CD1c-positive myeloid dendritic cell (primary cell): ENCODE results near the gene CCDC57.

ENCODE experiments used
- DNase-seq: peaks from one replicate; pipeline ENCODE4 v3.0.0-alpha.2; 2016; ENCODE audit errors: extremely low spot score

Gene CCDC57

DNA sequence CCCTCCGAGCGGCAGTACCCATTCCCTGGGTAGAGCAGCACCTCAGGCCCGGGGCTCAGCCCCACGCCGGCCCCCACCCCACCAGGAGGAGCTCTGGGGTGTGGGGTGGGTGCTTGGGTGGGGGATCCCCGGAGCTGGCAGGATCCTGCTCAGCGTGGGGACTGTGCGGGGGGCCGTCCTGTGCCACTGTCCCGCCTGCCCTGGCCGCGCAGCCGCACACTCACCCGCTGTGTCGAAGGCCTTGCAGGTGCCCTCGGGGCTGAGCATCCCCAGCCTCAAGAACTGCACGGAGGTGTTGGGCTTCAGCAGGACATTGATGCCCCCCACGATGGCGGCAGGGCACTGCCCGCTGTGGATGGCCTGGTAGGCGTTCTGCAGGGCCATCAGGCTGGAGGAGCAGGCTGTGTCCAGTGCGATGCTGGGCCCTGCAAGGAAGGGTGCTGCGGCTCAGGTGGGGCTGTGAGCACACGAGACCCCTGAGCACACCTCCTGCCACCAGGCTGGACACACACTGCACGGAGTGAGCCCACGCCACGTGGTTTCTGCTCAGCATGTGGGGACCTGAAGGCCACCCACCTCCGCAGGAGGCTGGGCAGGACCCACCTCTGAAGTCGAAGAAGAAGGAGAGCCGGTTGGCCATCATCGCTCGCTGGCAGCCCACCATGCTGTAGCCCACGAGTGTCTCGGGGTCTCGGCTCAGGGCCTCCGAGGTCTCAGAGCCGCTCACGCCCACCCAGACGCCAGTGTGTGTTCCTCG lies 119.5 kb downstream of the CCDC57 start:
- no peak for DNase-seq

DNA sequence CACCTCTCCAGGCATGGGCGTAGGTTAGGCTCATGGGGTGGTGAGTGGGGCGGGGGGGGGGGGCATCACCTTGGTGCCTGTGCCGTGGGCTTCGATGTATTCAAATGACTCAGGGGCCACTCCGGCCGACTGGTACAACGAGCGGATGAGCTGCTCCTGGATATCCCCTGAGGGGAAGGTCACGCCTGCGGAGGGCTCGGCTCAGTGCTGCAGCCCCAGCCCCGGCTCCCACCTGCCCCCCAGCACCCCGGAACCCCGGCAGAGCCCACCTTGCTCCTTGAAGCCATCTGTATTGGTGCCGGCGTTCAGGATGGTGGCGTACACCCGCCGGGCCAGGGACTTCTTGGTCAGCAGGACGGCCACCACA lies 120.0 kb downstream of the CCDC57 start:
- DNase-seq = no peak

DNA sequence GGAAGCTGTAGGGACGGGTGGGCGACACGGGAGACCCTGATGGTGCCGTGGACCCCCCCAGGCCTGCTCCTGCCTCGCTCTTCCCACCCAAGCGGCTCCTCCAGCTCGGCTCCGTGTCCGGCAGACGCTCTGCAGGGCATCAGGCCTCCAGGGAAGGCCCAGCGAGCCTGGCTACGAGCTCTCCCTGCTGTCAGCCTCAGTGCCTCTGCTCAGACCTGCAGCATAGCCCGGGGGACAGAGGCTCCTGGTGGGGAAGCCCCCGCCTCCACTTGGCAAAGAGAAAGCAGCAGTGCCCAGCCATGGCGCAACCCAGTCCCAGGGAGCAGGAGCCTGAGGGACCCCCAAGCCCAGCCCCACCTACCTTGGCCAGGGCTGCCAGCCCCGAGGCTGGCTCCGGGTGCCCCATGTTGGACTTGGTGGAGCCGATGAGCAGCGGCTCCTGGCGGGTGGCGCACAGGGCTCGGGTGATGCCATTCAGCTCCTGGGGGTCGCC lies 120.5 kb downstream of the CCDC57 start:
- no peak for DNase-seq

DNA sequence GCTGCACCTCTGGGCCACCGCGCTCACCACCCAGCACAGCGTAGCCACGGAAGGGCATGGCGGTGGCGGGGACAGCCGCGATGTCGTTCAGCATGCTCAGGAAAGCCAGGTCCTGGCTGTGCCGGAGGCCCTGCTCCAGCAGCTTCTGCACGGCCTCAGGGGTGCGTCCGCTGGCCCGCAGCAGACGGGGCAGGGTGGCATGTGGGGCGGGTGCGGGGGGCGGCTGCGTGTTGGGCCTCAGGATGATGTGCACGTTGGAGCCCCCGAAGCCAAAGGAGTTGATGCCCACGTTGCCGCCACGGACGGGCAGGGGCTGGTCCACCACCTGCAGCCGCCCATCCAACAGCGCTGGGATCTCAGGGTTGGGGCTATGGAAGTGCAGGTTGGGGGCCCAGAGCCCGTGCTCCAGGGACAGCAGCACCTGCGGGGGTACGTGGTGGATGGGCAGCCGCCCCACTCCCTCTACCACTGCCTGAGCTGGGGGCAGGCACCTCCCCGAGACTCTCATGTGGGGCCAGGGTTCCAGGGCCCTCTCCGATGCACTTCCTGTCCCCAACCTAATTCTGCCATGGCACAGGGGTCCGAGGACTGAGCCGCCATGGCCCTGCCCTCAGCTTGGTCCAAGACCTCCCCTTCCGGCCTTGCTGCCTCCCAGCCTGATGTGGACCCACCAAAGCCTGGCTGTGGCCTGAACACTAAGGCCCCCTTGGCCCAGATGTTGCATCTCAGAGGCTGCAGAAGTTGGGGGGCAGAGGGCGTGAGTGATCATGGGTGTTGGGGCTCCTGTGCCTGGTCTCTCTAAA lies 121.2 kb downstream of the CCDC57 start:
- DNase-seq = no peak

DNA sequence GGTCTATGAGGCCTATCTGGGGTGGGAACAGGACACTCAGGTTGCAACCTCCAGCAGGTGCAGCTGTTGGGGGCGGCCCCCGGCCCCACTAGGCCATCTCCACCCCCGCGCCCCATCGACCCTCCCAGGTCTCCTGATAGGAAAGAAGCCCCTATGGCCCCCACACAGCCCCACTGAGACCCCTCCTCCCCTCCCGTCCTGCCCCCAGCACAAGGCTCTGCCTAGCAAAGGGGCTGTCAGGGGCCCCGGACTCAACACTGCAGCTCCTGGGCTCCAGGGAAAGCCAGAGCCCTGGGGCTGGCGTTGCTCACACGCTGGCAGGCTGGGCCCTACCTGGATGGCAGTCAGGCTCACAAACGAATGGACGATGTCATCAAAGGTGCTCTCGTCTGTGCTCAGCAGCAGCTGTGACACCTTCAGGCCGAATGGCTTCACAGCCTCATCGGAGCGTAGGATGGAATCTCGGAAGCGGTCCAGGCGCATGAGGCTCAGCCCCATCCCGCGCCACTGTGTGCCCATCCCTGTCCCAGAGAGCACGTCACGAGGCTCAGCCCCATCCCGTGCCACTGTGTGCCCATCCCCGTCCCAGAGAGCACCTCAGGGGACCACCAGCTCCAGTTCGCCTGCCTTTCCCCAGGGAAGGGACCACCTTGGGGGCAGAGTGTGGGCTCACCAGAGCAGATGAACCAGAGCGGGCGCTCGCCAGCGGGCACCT lies 121.9 kb downstream of the CCDC57 start:
- DNase-seq = no peak

DNA sequence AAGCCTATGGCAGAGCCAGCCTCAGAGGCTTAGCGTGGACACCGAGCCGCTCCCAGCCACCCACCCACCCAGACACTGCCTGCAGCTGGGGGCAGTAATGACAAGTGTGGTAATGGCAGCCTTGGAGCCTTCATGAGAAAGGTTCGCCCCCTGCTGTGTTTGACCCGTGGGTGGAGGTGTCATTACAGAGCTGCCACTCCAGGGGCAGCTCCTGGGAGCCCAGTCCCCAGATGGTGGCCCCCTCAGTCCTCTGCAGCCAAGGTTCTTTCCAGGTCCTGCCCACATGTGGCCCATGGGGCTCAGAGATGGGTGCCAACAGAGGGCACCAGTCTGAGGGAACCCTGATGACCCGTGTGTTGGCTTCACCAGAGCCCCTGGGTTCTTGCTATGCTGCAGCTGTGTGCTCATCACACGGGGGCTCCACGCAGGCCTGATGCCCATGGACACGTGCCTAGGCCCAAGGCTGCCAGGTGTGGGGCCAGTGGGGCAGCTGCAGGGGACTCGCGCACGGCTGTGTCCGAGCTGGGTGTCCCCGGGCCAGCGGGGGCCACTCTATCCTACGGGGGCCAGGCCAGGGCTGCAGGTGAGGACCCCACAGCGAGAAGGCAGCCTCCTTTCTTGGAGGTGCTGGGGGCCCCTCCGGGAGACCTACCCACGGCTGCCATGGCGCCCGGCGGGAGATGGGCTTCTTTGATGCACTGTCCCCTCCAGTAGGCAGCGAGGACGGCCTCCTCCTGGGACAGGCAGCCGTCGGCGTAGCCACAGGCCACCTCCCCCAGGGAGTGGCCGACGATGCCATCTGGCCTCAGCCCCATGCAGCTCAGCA lies 122.7 kb downstream of the CCDC57 start:
- no peak for DNase-seq

DNA sequence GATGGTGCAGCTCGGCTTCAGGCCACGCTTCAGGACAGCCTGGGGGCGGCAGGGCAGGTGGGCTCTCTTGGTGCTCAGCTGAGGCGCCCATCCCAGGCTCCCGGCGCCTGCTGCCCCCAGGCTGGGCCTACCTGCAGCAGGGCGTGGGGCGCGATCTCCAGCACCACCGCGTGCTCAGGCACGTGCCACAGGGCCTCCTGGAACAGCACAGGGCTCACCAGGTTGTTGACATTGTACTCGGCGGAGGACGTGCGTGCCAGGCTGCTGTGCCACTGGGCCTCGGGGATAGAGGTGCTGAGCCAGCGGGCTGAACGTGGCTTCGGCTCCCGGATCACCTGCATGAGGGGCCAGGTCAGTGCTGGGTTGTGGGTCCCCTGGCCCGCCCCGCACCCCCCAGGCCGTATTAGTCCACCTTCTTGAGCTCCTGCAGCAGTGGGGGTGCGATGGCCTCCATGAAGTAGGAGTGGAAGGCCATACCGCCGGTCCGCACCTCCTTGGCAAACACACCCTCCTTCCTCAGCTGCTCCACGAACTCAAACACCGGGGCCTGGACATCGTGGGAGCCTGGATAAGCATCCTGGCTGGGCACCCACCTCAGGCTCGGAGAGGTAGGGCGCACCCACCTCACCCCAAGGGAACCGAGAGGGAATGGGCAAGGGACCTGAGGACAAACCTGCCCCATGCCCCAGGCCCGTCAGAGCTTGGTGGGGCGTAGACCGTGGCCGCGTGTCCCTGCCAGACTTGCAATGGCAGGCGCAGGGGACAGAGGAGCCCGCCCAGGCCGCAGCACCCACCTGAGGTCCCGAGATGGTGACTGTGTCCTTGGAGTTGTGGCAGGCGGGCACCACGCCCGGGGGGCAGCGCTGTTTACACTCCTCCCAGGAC lies 123.6 kb downstream of the CCDC57 start:
- DNase-seq = no peak

DNA sequence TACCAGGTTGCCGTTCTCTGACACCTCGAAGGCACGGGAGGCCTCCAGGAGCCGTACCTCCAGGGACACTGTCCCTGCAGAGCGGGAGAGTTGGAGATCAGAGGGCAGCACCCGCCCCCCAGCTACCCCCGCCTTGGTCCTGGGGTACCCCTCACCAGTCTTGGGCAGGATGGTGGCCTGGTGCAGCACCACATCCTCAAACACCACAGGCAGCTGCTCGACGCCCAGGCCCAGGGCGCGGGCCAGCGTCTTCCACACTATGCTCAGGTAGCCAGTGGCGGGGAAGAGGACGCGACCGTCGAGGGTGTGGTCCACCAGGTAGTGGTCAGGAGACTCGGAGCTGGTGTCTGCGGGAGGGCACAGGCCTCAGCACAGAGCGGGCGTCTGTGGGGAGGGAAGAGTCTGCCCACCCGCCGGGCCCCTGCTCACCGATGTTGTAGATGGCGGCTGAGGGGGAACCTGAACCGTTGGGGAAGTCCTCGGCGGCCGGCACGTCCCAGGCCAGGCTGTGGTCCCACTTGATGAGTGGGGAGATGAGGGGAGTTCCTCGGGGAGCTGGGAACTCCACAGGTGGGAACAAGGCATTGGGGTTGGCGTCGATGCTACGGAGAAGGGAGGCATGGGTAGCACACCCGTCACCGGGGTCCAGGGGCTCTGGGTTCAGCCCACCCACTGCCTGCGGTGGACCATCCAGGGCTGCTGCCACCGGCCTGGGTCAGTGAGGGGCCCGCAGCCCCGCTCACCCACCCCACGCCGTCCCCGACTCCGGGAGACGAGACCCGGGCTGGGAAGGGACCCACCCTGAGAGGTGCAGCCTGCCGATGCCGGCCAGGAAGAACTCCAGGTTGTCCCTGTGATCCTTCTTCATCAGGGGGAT lies 124.4 kb downstream of the CCDC57 start:
- DNase-seq = no peak

DNA sequence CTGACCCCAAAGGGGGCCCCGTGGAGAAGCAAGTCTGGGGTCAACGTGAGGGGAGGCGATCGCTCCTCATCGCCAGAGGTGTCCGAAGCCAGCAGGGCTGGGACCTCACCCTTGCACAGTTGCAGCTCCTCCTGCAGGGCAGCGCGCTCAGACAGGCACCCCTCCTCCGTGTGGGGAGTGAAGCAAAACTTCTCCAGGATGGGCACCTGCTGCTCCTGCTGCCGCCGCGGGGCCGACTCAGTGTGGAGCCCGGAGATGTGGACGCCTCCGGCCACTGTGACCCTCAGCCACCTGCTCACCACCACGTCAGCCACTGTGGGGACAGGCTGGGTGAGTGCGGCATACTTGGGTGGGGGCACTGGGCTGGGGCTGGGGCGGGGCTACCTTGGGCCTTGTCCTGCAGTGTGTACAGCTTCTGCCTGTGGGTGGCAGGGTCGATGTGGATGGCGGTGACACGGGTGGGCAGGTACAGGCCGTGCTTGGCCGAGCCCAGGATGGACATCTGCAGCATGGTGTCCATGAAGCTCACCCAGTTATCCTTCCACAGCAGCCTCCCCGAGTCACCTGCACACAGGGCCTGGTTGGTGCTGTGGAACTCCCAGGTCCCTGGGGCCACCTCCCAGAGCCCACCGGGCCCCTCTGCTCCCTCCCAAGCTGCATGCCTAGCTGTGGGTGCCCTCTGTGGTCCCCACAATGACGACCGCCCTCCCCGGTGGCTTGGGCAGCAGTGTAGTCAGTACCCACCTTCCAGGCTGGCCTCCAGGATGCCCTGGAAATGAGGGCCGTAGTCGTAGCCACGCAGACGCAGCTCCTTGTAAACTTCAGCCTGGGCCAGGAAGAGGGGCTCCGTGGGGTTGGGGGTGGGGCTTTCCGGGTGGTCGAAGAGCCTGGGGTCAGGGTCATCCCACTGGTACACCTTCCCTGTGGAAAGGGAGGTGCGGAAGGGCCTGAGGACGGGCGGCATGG lies 125.4 kb downstream of the CCDC57 start:
- no peak for DNase-seq

DNA sequence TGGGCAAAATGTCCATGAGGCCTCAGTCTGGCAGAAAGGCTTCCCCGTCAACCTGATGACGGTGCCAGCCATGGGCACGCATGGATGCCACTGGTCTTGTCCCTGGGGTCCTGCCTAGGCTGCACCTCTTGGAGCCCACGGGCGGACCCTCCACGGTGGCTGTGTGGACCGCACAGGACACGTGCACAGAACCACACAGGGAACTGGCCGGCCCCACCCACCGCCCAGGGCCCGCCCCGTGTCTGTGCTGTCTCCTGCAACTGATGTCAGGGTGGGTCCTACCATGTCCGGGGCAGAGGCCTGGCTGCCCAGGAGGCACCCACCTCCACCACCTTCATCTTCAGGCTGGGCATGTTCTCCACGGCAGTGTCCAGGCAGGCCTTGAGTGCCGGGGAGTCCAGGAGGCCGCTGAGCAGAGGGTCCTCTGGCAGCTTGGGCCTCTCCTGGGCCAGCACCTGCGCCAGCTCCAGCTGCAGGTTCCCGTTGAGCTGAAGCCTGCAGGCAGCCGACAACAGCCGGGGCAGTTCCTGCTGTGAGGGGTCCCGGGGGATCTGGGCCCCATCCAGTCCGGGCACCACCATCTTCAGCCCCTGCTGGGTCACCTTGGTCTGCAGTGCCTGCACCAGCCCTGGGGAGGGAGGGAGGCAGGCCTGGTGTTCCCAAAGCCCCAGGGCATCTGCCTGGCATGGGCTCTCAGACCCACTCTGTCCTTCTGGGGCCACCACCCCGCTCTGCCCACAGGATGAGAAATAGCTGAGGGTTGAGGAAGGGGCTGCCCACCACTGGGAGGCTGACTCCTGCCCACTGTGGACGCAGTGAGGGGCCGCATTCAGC lies 126.5 kb downstream of the CCDC57 start:
- no peak for DNase-seq

DNA sequence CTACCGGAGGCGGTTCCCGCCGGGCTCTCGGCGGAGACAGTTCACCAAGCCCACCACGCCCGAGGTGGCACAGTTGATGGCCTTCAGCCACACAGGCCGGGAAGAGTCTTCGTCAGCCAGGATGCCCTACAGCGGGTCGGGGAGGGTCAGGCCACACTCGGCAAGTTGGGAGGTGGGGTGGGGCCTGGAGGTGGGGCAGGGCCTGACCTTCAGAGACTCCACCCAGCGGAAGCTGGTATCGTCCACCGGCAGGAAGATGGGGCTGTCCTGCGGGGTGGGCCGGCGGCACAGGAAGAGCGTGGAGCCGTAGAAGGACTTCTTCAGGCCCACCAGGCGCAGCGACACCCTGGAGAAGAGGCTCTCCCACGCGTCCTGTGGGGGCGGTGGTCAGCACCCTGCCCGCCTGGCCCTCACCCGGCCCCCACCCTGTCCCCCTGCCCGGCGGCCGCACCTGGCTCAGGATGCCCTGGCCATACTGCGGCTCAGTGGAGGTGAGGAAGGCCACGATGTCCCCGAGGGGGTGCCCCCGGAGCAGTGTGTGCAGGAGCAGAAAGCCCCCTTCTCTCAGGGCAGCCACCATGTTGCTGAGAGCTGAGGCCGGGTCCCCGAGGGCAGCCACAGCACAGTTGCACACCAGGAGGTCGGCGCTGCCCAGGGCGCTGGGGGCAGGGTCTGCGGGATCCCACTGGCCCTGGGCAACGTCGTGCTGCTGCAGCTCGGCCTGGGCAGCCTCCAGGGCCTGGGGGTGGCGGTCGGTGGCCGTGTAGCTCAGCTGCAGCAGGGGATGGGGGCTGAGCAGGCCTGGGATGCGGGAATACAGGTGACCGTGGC lies 127.4 kb downstream of the CCDC57 start:
- no peak for DNase-seq

DNA sequence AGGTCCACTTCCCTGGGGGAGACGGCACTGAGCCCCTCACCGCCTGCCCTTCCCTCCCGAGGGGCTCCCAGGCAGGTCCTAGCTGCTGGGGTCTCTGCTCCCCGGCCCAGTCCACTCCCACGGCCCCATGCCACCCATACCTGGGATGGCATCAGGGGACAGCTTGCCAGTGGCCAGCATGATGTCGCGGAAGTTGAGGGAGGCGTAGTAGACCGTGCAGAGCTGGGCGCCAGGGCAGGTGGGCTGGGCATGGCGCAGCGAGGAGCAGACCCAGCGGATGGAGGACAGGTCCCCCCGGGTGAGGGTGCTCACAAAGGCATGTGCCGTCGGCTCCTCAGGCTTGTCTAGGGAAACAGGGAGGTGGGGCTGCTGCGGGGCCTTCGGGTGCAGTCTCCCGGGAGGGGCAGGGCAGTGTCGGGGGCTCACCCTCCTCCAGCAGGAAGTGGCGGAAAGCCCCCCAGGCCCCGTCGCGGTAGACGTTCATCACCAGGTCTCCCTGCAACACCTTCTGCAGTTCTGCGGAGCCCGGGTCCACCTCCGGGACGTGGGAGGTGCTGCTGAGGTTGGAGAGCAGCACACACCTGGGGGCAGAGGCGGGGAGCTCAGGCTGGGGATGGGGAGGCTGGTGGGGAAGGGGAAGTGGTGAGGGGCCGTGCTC lies 128.1 kb downstream of the CCDC57 start:
- DNase-seq = no peak

DNA sequence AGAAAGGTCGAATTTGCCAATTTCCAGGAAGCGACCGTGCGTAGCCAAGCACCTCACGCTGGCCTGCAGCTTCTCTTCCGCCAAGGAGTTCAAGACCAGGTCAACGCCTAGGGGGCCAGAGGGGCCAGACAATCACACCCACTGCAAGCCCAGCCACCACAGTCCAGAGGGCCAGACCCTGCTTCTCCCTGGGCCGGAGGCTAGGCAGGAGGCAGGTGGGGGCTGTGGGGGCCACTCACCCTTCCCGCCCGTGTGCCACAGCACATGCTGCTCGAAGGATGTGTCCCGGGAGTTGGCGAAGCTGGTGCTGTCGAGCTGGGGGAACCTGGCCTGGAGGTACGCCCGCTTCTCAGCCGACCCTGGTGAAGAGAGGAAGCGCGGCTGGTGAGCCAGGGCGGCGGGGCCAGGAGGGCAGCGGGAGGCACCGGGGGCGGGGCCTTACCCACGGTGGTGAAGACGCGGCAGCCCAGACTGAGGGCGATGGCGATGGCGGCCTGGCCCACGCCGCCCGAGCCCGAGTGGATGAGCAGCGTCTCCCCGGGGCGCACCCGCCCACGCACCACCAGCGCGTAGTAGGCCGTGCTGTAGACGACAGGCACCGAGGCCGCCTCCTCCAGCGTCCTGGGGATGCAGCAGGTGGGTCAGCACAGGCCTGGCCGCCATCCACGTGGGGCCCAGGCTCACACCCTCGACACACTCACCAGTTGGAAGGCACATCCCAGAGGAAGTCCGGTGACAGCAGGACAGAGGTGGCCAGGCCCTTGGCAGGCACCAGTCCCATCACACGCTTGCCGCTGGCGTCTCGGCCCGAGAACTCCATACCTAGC lies 128.9 kb downstream of the CCDC57 start:
- no peak for DNase-seq

DNA sequence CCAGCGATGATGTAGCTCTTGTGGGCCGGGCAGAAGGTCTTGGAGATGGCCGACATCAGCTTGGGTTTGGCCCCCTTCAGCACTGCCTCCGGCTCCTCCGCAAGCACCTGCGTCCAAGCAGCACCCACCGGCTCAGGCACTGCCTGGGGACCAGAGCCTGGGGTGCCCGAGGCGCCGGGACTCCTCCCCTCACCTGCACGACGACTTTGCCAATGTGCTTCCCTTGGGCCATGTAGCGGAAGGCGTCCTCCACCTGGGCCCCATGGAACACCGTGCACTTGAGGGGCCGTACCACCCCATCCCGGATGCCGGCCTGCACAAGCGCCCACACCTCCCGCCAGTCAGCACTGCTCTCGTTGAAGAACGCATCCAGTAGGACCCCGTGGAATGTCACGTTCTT lies 129.6 kb downstream of the CCDC57 start:
- DNase-seq = no peak

DNA sequence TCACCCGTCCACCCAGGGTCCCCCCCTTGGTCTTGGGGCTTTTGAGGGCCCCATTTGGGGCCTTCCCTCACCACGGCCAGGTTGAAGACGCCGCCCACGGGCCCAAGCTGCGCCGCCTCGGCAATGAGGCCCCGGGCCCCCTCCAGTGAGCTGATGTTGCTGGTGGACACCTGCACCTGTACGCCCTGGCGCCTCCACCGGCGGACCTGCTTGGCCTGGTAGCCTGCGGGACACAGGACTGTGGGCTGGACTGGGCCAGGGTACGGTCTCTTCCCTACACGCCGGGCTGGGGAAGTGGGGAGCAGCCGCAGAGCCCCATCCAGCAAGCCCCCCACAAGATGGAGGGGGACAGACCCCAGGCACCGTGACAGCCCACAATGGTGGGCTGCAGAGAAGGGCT lies 130.2 kb downstream of the CCDC57 start:
- DNase-seq = no peak
